ENCODE measurements around the gene FBXO31. TPM values are rescaled to one million over a fixed set of nuclear protein-coding genes. Genes with fewer than 3 reads are reported as not detected.
A peak's percentile ranks its signal among the peaks of the same experiment; 100 is the strongest.
"Not testable (repeated sequence)": the region's sequence is repeated elsewhere in the genome, so short reads cannot be mapped to it uniquely, and the experiment has no call there.

FBXO31 gene
- total RNA-seq, 1 experiment from 2014 or later, result 40.4 TPM

- Mint-ChIP-seq H3K27me3 (ENCODE audit: unreplicated experiment) (no peaks in the 10 kb centered on the region), H3K4me1 (ENCODE audit: low read depth, unreplicated experiment) (peaks cover 53% of the 10 kb centered on the region), H3K9me3 (ENCODE audit: low read depth, unreplicated experiment) (no peaks in the 10 kb centered on the region), H3K36me3 (ENCODE audit: insufficient read depth, unreplicated experiment) (peaks cover 78% of the 10 kb centered on the region), H3K27ac (ENCODE audit: unreplicated experiment) (peak overlapping the region; percentile 87), H3K4me3 (ENCODE audit: low read depth, unreplicated experiment) (peak overlapping the region; percentile 87)
- BruUV-seq (replicated peaks), result no TSS peak
- DNase-seq, result no peak
- CTCF ChIA-PET, result no interaction called here
- no peak for TF ChIP-seq CTCF (IDR thresholded peaks at IDR 0.05; ENCODE audit: unreplicated experiment)
- intact Hi-C loops (cut with micrococcal nuclease; ENCODE audit: unreplicated experiment), result loop anchor here (5.0 kb wide), 1 partner anchor 73 kb away; the partner anchor contains the start of gene C16orf95
These were observed 7.2 kb upstream of the FBXO31 start for GRCh38 chr16:87390641-87391323.

- Mint-ChIP-seq H3K36me3 (ENCODE audit: insufficient read depth, unreplicated experiment) (peaks cover 71% of the 10 kb centered on the region), H3K27ac (ENCODE audit: unreplicated experiment) (peak overlapping the region; percentile 95), H3K4me1 (ENCODE audit: low read depth, unreplicated experiment) (peaks cover 46% of the 10 kb centered on the region)
- H3K27me3 Mint-ChIP-seq (ENCODE audit: unreplicated experiment); H3K9me3 Mint-ChIP-seq (ENCODE audit: low read depth, unreplicated experiment); CTCF ChIA-PET; H3K4me3 Mint-ChIP-seq (ENCODE audit: low read depth, unreplicated experiment); DNase-seq; BruUV-seq (replicated peaks): not testable (repeated sequence)
- intact Hi-C loops (cut with micrococcal nuclease; ENCODE audit: unreplicated experiment), result loop anchor here (5.0 kb wide), 1 partner anchor 73 kb away; the partner anchor contains the start of gene C16orf95
These were observed 6.3 kb upstream of the FBXO31 start for GRCh38 chr16:87389914-87390313.

- no peaks in the 10 kb centered on the region for H3K9me3 Mint-ChIP-seq (ENCODE audit: low read depth, unreplicated experiment)
- no TSS peak for BruUV-seq (replicated peaks)
- CTCF ChIA-PET, result no interaction called here
- intact Hi-C loops (cut with micrococcal nuclease; ENCODE audit: unreplicated experiment), result no loop called here
- H3K27me3 Mint-ChIP-seq (ENCODE audit: unreplicated experiment), result no peaks in the 10 kb centered on the region
- peaks cover 39% of the 10 kb centered on the region for H3K4me1 Mint-ChIP-seq (ENCODE audit: low read depth, unreplicated experiment)
- no peak overlapping the region for H3K4me3 Mint-ChIP-seq (ENCODE audit: low read depth, unreplicated experiment)
- H3K27ac Mint-ChIP-seq (ENCODE audit: unreplicated experiment), result peak overlapping the region; percentile 95
- H3K36me3 Mint-ChIP-seq (ENCODE audit: insufficient read depth, unreplicated experiment), result peaks cover 71% of the 10 kb centered on the region
- DNase-seq, result no peak
- no peak for TF ChIP-seq CTCF (IDR thresholded peaks at IDR 0.05; ENCODE audit: unreplicated experiment)
These were observed 5.7 kb upstream of the FBXO31 start for GRCh38 chr16:87389245-87389644.

- H3K4me3 Mint-ChIP-seq (ENCODE audit: low read depth, unreplicated experiment), result no peak overlapping the region
- no peaks in the 10 kb centered on the region for H3K9me3 Mint-ChIP-seq (ENCODE audit: low read depth, unreplicated experiment)
- H3K27me3 Mint-ChIP-seq (ENCODE audit: unreplicated experiment), result no peaks in the 10 kb centered on the region
- CTCF ChIA-PET, result interaction anchor here (1.2 kb wide), 1 partner anchor 19 kb away, joined by 4 read pairs; no protein-coding TSS in a partner anchor
- H3K36me3 Mint-ChIP-seq (ENCODE audit: insufficient read depth, unreplicated experiment), result peaks cover 71% of the 10 kb centered on the region
- no TSS peak for BruUV-seq (replicated peaks)
- TF ChIP-seq CTCF (IDR thresholded peaks at IDR 0.05; ENCODE audit: unreplicated experiment), result no peak
- no peak for DNase-seq
- intact Hi-C loops (cut with micrococcal nuclease; ENCODE audit: unreplicated experiment), result no loop called here
- peaks cover 35% of the 10 kb centered on the region for H3K4me1 Mint-ChIP-seq (ENCODE audit: low read depth, unreplicated experiment)
- peak overlapping the region; percentile 95 for H3K27ac Mint-ChIP-seq (ENCODE audit: unreplicated experiment)
These were observed 5.2 kb upstream of the FBXO31 start for GRCh38 chr16:87388818-87389134.
